Activated CD4-positive, CD25-positive, alpha-beta regulatory T cell treated with anti-CD3 and anti-CD28 coated beads, Interleukin-2, amount 50 U/mL, for 16 hours (primary cell): ENCODE results near the gene KIF14.
"Not testable (repeated sequence)": the region's sequence is repeated elsewhere in the genome, so short reads cannot be mapped to it uniquely, and the experiment has no call there.

ENCODE experiments used
- DNase-seq: peaks from one replicate; pipeline ENCODE4 v3.0.0-alpha.2; 2020; ENCODE audit warnings: low read depth, low spot score

The KIF14 gene

GRCh38 chr1:200634261-200635122 is 13.9 kb upstream of the KIF14 start:
- DNase-seq = no peak

DNA sequence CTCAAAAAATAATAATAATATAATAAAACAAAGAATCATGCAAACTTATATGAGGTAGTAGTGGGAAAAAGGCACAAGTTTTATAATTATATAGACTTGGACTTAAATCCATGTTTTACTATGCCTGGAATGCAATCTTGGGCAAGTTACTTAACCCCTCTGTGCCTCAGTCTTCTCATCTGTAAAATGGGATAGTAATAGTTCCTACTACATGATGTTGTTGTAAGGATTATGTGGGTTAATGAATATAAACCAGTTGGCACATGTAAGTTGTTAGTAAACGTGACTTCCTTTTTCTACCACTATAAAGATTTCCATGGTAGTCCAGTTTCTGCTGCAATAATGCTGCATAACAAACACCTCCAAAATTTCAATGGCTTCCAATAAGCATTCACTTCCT is 10.8 kb upstream of the KIF14 start:
- no peak for DNase-seq

DNA sequence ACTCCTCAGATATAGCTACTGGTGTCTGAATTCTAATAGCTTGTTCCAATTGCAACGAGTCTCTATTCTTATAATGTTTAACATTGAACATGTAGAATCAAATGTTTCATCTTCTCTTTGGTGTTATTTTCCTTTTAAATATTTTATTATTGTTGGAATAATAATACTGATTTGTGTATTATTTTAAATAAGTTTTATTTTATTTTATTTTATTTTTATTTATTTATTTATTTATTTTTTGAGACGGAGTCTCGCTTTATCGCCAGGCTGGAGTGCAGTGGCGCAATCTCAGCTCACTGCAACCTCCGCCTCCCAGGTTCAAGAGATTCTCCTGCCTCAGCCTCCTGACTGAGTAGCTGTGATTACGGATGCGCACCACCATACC is 10.0 kb upstream of the KIF14 start:
- DNase-seq = not testable (repeated sequence)

DNA sequence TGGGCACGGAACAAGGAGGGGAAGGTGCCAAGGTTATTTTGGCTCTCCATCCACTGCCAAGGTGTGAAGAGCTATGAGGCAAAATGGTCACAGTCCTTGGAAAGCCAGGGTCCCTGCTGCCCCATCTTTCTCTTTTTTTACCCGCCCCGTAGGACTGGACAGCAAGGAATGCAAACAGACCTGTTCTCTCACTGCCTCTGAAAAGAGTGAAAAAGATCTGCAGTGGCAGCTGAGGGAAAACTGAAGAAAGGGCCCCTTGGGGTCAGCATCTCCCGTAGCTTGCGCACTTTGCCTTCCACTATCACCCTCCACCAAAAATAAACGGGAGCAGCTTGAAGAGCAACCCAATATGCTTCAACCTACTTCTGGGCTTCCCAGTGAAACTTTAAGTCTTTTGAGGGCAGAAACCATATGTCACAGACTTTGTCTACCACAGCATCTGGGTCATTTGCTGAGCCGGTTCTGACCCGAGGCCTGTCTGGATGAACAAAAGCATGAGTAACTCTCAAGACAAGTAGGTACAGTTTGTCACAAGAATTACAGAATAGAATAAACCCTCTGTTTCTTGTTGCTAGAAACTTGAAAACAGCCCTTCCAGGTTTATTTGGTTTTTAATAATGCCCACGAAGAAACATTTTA is 9.4 kb upstream of the KIF14 start:
- no peak for DNase-seq

- no peak for DNase-seq
Observed at GRCh38 chr1:200628223-200628881, 7.8 kb upstream of the KIF14 start.

GRCh38 chr1:200627575-200628222 is 7.1 kb upstream of the KIF14 start:
- DNase-seq = no peak

DNA sequence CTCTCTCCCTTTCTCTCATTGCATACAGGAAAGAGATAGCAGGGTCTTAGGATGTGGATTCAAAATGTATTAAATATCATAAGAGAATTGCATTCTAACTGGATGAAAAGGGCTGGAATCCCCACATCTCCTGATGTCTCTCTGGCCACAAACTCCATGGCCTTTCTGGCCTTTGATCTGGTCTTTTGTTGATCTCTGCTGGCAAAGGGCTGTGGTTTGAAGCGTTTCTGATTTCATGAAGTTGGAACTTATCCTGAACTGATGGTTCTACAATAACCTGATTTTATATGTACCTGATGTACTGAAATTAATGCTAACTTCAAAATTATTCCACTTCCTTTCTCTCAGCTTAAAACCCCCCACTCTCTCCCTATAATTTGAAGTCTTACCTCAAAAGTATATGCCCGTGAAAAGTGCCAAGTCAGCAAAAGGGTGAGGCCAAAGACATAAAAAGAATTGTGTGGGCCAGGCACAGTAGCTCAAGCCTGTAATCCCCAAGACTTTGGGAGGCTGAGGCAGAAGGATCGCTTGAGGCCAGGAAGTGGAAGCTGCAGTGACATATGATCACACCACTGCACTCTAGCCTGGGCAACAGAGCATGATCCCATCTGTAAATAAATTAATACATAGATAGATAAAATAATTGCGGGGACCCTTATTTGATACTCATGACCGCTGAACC is 6.4 kb upstream of the KIF14 start:
- no peak for DNase-seq

DNA sequence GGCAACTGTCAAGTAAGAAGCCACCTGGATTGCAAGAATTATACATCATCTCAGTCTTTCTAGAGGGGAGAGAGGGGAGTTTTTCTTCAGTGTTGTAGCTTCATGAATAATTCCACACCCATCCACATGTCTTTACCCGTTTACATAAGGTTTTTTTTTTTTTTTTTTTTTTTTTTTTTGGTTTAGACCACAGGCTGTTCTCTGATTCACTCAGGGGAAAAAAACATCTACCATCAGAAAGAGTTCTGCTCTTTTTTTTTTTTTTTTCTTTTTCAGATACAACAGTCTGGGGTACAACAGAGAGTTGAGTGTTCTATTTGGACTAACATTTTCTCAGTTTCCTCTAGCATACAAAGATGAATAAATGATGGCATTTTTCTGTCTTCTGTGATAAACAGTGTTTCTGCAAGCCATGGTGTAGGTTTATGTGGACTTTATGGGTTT is 4.9 kb upstream of the KIF14 start:
- no peak for DNase-seq

DNA sequence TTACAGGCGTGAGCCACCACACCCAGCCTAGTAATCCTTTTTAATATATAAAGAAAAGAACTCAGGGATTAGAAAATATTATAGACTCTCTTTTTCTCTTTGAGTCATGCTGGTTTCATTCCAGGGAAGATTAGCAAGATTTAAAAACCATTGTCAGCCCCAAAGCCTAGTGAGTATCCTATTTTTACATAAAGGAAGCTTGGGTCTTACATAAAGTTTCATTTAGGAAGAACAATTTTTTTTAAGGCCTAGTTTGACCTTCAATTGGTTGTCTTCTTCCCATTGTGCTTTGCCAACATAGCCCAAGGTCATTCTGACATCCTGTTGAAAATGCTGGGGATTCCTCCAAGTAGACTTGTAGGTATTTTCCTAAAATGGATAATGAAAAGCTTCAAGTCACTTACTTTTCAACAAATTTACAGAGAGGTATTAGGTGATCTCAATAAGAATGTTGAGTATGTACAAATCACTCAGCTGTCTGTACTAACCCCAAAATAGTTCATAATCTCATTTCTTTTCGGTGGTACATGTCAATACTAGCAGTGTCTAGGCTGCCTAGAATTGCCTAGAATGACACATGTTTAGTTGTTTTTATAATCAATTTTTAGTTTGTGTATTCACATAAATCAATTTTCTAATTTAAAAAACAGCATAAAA is 4.3 kb upstream of the KIF14 start:
- DNase-seq = no peak

DNA sequence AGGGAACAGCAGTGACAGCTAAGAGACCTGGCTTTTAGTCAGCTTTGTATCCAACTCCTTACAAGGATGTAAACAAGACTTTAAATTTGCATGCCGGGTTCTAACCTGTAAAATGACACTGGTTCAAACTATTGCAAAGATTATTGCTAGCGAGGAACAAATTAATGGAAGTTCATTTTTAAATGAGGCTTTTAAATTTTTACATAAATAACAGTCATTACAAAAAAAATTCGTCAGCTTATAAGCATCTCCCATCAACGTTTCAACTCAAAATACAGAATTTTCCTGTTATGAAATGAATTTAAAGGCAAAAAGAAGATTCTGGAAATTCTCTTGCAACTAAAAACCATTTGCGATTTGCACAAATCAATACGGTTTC is 668 bp downstream of the KIF14 start:
- no peak for DNase-seq

GRCh38 chr1:200610846-200611245 is 9.7 kb downstream of the KIF14 start:
- no peak for DNase-seq

- DNase-seq = no peak
Observed at GRCh38 chr1:200602632-200603031, 17.9 kb downstream of the KIF14 start.

DNA sequence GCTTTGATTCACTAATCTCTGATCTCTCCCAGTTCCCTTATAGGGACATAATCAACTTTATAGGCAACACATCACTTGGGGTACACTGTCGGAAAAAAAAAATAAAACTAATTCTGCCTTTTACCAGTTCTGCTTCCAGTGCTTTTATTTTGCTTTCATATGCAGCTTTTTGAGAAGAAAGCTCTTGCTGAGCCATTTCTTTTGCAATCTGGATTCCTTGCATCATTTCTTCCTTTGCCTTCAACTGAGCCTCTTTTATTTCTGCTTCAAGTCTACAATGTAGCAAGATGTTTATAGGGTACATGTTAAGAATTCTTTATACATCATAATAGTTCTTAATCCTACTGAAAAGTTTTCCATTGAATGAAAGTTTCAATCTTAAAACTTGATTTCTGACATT is 30.6 kb downstream of the KIF14 start:
- DNase-seq = no peak

DNA sequence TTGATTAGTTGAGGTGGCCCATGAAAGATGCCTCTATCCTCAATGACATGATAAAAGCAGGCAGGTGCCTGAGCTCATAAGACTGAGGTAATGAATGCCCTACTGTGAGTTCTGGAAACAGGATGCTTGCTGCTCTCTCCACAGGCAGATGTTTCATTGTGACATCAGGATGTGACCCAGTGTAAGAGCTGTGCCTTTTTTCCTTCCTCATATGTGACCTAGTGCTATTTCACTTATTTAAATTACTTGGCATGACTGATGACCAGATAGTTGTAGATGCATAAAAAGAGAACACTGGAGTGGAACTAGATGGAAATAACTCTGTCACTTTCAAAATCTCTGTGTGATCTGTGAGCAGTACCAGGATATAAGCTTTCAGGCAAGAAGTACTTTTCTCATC is 31.9 kb downstream of the KIF14 start:
- no peak for DNase-seq

- no peak for DNase-seq
Observed at GRCh38 chr1:200564319-200564718, 56.2 kb downstream of the KIF14 start.

DNA sequence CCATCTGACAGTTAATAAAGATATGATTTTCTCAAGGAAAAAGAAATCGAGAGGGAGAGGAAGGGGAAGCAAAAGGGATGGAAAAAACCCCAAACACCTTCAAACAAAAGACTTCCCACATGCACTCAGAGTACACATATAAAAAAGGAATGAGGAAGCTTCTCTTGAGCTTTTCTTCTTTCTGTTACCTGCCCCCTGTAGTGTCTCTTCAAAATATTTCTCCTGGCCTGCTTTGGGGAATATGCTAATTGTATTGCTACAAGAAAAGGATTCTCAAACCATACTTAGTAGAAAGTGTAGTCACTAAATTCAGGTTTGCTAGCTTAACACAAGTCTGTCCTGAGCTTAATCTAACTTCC is 58.7 kb downstream of the KIF14 start:
- DNase-seq = no peak

- no peak for DNase-seq
Observed at GRCh38 chr1:200558866-200559459, 61.6 kb downstream of the KIF14 start.

GRCh38 chr1:200556002-200556401 is 64.5 kb downstream of the KIF14 start:
- DNase-seq = no peak

DNA sequence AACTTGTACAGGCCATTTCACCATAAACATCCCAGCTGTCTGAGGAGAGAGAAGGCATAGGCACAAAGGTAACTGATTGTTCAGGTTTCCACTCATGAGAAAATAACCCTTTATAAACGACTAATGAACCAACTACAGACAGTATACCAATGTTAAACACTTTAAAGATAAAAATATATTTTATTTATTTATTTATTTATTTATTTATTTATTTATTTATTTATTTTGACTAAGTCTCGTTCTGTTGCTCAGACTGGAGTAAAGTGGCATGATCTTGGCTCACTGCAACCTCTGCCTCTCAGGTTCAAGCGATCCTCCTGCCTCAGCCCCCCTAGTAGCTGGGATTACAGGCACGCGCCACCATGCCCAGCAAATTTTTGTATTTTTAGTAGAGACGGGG is 67.8 kb downstream of the KIF14 start:
- DNase-seq = not testable (repeated sequence)

DNA sequence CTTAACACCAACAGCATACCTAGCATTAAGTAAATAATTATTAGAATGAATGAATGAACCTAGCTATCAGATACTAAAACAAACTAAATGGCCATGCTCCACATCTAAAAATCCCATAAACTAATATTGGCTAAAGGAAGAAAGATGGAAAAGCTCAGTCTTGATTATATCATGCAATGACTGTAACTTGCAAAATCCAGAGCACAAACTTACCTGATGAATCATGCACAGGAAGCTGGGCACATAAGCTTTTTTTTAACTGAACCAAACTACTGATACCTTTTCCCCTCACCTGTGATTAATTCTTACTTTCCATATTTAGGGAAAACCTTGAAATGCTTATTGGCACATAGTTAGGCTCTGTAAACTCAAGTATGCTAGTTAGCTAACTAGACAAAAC is 70.2 kb downstream of the KIF14 start:
- no peak for DNase-seq

GRCh38 chr1:200547386-200547785 is 73.2 kb downstream of the KIF14 start:
- DNase-seq = no peak
